ENCODE results near the gene SLC9A9.

DNA sequence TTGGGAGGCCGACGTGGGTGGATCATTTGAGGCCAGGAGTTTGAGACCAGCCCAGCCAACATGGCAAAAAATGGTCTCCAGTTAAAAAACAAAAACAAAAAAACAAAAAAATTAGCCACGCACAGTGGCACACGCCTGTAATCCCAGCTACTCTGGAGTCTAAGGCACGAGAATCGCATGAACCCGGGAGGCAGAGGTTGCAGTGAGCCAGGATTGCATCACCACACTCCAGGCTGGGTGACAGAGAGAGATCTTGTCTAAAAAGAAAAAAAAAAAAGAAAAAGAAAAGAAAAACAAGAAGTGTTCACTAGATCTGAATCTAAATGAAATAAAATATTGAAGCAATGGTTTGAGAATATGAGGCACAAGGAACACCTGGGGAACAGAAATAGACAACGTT lies 36.7 kb downstream of the SLC9A9 start:
- TF ChIP-seq, protein P1, sequence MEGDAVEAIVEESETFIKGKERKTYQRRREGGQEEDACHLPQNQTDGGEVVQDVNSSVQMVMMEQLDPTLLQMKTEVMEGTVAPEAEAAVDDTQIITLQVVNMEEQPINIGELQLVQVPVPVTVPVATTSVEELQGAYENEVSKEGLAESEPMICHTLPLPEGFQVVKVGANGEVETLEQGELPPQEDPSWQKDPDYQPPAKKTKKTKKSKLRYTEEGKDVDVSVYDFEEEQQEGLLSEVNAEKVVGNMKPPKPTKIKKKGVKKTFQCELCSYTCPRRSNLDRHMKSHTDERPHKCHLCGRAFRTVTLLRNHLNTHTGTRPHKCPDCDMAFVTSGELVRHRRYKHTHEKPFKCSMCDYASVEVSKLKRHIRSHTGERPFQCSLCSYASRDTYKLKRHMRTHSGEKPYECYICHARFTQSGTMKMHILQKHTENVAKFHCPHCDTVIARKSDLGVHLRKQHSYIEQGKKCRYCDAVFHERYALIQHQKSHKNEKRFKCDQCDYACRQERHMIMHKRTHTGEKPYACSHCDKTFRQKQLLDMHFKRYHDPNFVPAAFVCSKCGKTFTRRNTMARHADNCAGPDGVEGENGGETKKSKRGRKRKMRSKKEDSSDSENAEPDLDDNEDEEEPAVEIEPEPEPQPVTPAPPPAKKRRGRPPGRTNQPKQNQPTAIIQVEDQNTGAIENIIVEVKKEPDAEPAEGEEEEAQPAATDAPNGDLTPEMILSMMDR (IDR thresholded peaks at IDR 0.05) = no peak
- no peak for TF ChIP-seq POLR2AphosphoS5 (IDR thresholded peaks at IDR 0.05)

Data from esophagus muscularis mucosa (tissue), 3 donors.